Spleen (tissue), 7 donors: ENCODE results near the gene PDLIM5.

Experiments
- CTCF ChIP-seq, 11 experiments: fragments of 200-600 bp in 7 of 11; fragments of 450-650 bp in 4 of 11; sonication (generic) in 4 of 11; IDR thresholded peaks in 8 of 11; conservative IDR thresholded peaks in 3 of 11; 1 replicate in 7 of 11; 2 replicates in 4 of 11; pipeline versions ENCODE4 v1.4.0 to v1.8.0; 2016 to 2021; ENCODE audit warnings: antibody characterized with exemption in 11 of 11, inconsistent platforms in 4 of 11, mild to moderate bottlenecking in 1 of 11
- POLR2AphosphoS5 ChIP-seq, 3 donors: sonication (generic); formaldehyde crosslinking; IDR thresholded peaks; one replicate each; pipeline ENCODE4 v1.5.1; 2017; ENCODE audit warnings: antibody characterized with exemption in 3 of 3
- donor health status: DM: no; HTN: no; CAD: no; lungs with moderate emphysema.
- donor health status: DM: no; HTN: no; CAD: no.
- donor health status: DM: no; HTN: no; CAD: no.

DNA sequence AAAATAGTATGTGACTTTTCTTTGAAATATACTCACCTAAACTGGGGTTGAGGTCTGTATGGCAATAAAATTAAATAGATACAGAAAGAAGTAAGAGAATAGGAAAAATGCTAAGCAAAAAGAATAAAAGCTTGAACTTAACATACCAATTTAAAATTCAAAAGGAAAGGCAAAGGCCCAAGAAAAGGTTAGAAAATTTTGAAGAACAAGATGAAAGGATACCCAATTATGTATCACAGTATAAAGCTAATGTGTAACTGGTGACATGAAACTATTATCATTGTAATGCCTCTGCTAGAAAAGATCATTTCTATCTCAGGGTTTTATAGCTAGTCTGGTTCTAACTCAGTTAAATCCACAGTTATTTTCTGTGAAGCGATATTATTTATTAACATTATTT lies 99.1 kb downstream of the PDLIM5 start:
- no peak for TF ChIP-seq POLR2AphosphoS5 (IDR thresholded peaks at IDR 0.05)
- TF ChIP-seq CTCF (IDR thresholded peaks at IDR 0.05 in 8 of 11, conservative IDR thresholded peaks at IDR 0.05 in 3 of 11) = no peak
